ENCODE data around the gene ZNF813.
A peak's percentile ranks its signal among the peaks of the same experiment; 100 is the strongest.

Gene ZNF813

GRCh38 chr19:53520547-53521372 lies 53.2 kb downstream of the ZNF813 start:
- DNase-seq (ENCODE audit: low read depth), result peak; percentile 99
- no peak for TF ChIP-seq CTCF (conservative IDR thresholded peaks at IDR 0.05; ENCODE audit: control insufficient read depth, insufficient read depth, low read depth, low read length)
- H3K4me3 ChIP-seq (ENCODE audit: control insufficient read depth, low read depth, low read length), result peak overlapping the region; percentile 88

DNA sequence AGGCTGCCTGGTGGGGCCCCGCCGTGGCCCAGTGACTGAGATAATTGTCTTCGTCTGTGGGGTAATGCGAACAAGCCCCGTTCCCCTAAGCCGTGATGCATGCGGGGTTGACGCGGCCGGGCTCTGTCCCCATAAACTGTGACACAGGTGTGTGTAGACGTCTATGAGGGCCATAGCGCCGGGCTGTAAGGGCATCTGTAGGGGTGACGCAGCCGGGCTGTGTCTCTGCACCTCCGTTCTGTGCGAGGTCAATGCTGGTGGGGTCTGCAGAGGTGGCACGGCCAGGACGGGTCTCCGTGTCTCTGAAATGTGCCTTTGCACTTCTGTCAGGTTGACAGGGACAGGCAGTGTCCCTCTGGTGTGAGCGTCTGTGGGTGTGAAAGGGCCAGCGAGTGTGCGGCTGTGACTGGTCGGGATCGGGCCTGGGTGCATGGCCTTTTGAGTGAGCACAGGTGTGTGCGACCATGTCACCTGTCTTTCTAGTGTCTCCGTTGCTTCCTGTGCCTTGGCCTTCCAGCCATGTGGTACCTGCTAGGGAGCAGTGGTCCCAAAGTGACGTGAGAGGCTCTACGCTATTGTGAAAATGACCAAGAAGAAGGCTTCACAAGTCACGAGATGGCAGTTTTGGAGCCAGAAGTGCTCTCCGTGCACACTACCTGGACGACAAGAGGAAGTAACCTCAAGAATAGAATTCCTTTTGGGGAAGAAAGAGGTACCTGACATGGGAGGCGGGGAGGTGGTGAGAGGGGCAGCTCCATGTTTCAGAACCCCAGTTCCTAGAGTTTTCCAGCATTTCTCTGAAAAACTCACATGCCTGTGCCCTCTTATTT lies 54.1 kb downstream of the ZNF813 start:
- TF ChIP-seq CTCF (conservative IDR thresholded peaks at IDR 0.05; ENCODE audit: control insufficient read depth, insufficient read depth, low read depth, low read length), result no peak
- DNase-seq (ENCODE audit: low read depth), result no peak
- peak overlapping the region; percentile 88 for H3K4me3 ChIP-seq (ENCODE audit: control insufficient read depth, low read depth, low read length)

DNA sequence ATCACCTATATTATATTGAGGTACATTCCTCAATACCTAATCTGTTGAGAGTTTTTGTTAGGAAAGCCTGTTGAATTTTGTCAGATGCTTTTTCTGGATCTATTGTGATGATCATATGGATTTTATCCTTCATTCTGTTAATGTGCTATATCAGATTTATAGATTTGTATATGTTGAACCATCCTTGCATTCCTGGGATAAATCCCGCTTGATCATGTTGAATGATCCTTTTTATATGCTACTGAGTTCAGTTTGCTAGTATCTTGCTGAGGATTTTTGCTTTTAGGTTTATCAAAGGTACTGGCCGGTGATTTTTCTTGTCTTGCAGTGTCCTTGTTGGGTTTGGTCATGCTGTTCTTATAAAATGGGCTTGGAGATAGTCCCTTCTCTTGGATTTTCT lies 58.4 kb downstream of the ZNF813 start:
- DNase-seq (ENCODE audit: low read depth), result no peak
- no peak overlapping the region for H3K4me3 ChIP-seq (ENCODE audit: control insufficient read depth, low read depth, low read length)
- no peak for TF ChIP-seq CTCF (conservative IDR thresholded peaks at IDR 0.05; ENCODE audit: control insufficient read depth, insufficient read depth, low read depth, low read length)

- DNase-seq (ENCODE audit: low read depth), result no peak
- TF ChIP-seq CTCF (conservative IDR thresholded peaks at IDR 0.05; ENCODE audit: control insufficient read depth, insufficient read depth, low read depth, low read length), result no peak
- H3K4me3 ChIP-seq (ENCODE audit: control insufficient read depth, low read depth, low read length), result no peak overlapping the region
These were observed 63.1 kb downstream of the ZNF813 start for GRCh38 chr19:53530622-53531021.

GRCh38 chr19:53531457-53531856 lies 63.9 kb downstream of the ZNF813 start:
- no peak for TF ChIP-seq CTCF (conservative IDR thresholded peaks at IDR 0.05; ENCODE audit: control insufficient read depth, insufficient read depth, low read depth, low read length)
- no peak for DNase-seq (ENCODE audit: low read depth)

DNA sequence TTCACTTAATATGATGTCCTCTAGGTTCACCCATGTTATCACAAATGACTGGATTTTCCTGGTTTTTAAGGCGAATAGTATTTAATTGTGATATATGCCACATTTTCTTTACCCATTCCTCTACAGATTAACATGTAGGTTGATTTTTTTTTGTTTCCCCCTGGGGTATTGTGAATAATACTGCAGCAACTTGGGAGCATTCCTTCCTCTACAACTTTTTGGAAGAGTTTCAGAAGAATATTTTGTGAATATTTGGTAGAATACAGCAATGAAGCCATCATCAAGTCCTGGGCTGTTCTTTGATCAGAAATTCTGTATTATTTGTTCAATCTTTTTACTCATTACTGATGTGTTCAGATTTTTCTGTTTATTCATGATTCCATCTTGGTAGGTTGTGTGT lies 64.8 kb downstream of the ZNF813 start:
- no peak for DNase-seq (ENCODE audit: low read depth)
- no peak for TF ChIP-seq CTCF (conservative IDR thresholded peaks at IDR 0.05; ENCODE audit: control insufficient read depth, insufficient read depth, low read depth, low read length)
- H3K4me3 ChIP-seq (ENCODE audit: control insufficient read depth, low read depth, low read length), result no peak overlapping the region

More at GRCh38 chr19:53531457-53531856, 63.9 kb downstream of the ZNF813 start:
- H3K4me3 ChIP-seq (ENCODE audit: control insufficient read depth, low read depth, low read length), result no peak overlapping the region
